GM12872 (cell line): ENCODE data around the gene MRPL45.
A peak's percentile ranks its signal among the peaks of the same experiment; 100 is the strongest.
"Not testable (repeated sequence)": the region's sequence is repeated elsewhere in the genome, so short reads cannot be mapped to it uniquely, and the experiment has no call there.

Experiments
- TF ChIP-seq, protein P1 (sequence below): IDR thresholded peaks from 3 replicates; pipeline ENCODE4 v1.5.1; 2011; ENCODE audit warnings: low read depth, mild to moderate bottlenecking, low read length, moderate library complexity; ENCODE audit not compliant: insufficient read depth

Gene MRPL45

DNA sequence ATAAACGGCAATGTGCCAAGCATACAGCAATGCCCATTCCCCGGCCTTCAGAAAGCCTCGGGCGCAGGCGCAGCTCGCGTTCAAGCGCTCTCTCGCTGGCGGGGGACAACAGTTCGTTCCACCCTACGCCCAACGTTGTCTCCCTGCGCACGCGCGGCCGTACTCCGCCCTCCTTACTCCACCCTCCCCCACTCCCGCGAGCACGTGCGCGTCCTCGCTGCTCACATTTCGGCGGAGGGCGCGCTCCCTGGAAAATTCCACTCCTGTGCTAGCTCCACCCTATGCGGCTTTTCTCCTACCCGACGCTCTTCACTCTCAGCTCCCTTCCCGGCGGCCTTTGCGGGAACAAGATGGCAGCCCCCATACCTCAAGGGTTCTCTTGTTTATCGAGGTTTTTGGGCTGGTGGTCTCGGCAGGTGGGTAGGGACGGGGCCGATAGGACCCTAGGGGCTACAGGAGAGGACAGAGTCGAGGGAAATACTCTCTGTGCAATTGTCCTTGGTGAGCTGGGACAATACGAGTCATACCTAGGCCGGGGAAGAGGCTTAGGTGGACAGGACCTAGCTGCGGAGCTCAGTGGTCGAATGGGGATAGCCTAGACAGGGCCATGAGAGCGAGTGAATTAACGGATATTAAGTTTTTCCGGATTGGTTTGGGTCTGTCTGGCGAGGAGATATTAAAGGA, at the start of gene MRPL45:
TSS of gene MRPL45 (plus strand) at position 335 of the 684 bp plus-strand sequence. CDS start at position 351, 16 bp downstream.
- TF ChIP-seq, protein P1, sequence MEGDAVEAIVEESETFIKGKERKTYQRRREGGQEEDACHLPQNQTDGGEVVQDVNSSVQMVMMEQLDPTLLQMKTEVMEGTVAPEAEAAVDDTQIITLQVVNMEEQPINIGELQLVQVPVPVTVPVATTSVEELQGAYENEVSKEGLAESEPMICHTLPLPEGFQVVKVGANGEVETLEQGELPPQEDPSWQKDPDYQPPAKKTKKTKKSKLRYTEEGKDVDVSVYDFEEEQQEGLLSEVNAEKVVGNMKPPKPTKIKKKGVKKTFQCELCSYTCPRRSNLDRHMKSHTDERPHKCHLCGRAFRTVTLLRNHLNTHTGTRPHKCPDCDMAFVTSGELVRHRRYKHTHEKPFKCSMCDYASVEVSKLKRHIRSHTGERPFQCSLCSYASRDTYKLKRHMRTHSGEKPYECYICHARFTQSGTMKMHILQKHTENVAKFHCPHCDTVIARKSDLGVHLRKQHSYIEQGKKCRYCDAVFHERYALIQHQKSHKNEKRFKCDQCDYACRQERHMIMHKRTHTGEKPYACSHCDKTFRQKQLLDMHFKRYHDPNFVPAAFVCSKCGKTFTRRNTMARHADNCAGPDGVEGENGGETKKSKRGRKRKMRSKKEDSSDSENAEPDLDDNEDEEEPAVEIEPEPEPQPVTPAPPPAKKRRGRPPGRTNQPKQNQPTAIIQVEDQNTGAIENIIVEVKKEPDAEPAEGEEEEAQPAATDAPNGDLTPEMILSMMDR = not testable (repeated sequence)

DNA sequence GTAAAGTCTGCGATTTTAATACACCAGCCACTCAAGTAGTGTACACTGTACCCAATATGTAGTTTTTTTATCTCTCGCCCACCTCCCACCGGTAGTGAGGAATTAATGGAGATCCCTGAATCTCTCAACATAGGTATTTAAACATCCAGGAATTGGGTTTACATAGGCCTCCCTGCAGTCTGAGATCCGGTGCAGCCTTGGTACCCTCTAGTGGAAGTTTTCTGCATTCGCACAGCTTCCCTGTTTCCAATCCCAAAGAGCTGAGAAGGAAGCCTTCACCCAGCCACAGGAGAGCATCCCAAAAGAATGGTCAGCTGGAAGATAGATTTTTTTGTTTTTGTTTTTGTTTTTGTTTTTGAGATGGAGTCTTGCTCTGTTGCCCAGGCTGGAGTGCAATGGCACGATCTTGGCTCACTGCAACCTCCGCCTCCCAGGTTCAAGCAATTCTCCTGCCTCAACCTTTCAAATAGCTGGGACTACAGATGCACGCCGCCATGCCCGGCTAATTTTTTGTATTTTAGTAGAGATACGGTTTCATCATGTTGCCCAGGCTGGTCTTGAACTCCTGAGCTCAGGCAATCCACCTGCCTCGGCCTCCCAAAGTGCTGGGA, 8.6 kb upstream of the MRPL45 start:
- TF ChIP-seq, protein P1 = peak; percentile 26; the same call in 1 of the 3 replicates

DNA sequence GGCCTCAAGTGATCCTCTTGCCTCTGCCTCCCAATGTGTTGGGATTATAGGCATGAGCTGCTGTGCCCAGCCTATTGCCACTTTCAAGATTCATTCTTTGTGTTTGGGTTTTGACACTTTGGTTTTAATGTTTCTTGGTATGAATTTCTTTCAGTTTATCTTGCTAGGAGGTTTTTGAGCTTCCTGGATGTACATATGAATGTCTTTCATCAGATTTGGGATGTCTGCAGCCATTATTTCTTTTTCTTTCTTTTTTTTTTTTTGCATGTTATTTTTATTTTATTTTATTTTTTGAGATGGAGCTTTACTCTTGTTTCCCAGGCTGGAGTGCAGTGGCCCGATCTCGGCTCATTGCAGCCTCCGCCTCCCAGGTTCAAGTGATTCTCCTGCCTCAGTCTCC, 18.5 kb downstream of the MRPL45 start:
- TF ChIP-seq, protein P1 = no peak

DNA sequence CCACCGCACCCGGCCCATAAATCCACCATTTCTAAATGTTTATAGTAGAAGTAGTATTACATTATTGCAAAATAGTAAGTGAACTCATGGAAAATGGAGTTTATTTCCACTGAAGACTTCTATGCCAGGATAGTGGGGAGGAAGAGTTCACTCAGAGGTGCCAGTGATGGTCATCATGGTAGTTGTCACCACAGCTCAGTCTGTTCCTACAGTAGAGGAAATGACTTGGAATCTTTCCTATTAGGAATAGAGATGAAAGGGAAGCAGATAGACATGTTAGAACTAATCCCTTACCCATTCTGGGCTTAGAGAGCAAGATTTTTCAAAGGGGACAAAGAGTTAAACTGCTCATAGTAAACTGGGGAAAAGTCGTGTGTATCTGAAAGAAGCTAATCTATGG, 20.1 kb downstream of the MRPL45 start:
- TF ChIP-seq, protein P1 = no peak

DNA sequence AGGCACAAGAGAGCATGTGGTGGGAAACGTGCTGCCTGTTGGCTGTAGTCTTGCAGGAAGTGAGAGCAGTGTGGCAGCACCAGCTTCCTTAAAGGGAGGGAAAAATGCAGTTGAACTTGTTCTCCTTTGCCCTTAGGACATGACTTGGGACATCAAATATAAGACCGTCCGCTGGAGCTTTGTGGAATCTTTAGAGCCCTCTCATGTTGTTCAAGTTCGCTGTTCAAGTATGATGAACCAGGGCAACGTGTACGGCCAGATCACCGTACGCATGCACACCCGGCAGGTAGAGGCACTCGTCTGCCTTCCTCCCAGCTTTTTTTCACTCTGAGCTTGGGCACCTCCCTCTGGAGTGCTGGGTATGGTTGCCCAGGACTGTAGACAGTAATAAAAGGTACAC, 23.5 kb downstream of the MRPL45 start:
- TF ChIP-seq, protein P1 = no peak

DNA sequence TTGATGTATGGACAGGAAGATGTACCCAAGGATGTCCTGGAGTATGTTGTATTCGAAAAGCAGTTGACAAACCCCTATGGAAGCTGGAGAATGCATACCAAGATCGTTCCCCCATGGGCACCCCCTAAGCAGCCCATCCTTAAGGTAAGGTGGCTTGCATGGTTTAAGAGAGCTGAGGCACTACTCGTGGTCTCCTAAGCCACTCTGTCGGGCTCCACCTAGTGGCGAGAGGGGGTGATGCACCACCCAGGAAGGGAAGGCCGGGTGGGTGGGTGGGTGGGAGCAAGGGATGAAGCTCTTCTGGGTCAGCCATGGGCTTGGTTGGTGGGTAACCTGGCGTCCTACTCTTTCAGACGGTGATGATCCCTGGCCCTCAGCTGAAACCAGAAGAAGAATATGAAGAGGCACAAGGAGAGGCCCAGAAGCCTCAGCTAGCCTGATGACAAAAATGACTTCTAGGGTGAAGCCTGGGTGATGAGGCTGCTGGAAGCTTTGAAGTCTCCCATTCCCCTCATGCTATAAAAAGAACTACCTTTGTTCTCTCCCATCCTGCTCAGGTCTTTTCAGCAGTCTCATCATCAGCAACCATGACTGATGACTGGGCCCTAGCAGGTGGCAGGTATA, 25.3 kb downstream of the MRPL45 start:
- TF ChIP-seq, protein P1 = peak; percentile 83

DNA sequence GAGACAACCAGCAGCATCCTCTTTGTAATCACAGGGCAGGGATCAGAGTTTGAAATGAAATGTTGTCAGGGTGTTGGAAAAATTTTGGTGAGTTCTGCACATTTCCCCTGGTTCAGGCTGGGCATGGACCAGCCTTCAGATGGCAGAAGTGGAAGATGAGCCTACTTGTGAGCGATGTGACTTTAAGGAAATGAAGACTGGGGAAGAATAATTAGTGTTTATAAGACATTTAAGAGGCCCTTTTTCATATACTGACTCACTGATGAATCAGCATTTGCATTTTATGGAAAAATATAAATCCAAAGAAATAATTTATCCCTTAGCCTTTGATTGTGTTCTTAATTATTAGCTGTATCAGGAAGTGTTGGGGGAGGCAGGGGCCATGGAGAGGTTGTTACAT, 25.9 kb downstream of the MRPL45 start:
- TF ChIP-seq, protein P1 = no peak
